H9 (cell line): ENCODE measurements around the gene MYLK3. TPM values are rescaled to one million over a fixed set of nuclear protein-coding genes. Genes with fewer than 3 reads are reported as not detected.

ENCODE experiments used
- DNase-seq: peaks from one replicate; pipeline ENCODE4 v3.0.0-alpha.2; 2017
- H2AFZ ChIP-seq: one replicate; pipeline ENCODE4 v1.6.1; 2013; ENCODE audit warnings: mild to moderate bottlenecking, low read length, control low read depth, moderate library complexity
- H2AK5ac ChIP-seq: 2 replicates; pipeline ENCODE4 v1.6.1; 2013; ENCODE audit warnings: low read length, control low read depth, mixed read lengths; ENCODE audit not compliant: insufficient read length
- H2BK120ac ChIP-seq: one replicate; pipeline ENCODE4 v1.6.1; 2013; ENCODE audit warnings: low read depth, mild to moderate bottlenecking, low read length, control low read depth, inconsistent platforms; ENCODE audit not compliant: poor library complexity, severe bottlenecking
- H2BK12ac ChIP-seq: 2 replicates; pipeline ENCODE4 v1.6.1; 2013; ENCODE audit warnings: low read length, control low read depth, mixed read lengths, low read depth; ENCODE audit not compliant: insufficient read length
- H2BK15ac ChIP-seq: 2 replicates; pipeline ENCODE4 v1.6.1; 2013; ENCODE audit warnings: low read depth, low read length, control low read depth
- H2BK20ac ChIP-seq: one replicate; pipeline ENCODE4 v1.6.1; 2013; ENCODE audit warnings: low read depth, mild to moderate bottlenecking, low read length, control low read depth, inconsistent platforms; ENCODE audit not compliant: poor library complexity, severe bottlenecking
- H2BK5ac ChIP-seq: 2 replicates; pipeline ENCODE4 v1.6.1; 2013; ENCODE audit warnings: low read length, control low read depth, mixed read lengths; ENCODE audit not compliant: insufficient read length
- H3K14ac ChIP-seq: 2 replicates; pipeline ENCODE4 v1.6.1; 2013; ENCODE audit warnings: low read length, control low read depth; ENCODE audit not compliant: insufficient read depth
- H3K18ac ChIP-seq: 2 replicates; pipeline ENCODE4 v1.6.1; 2013; ENCODE audit warnings: low read depth, mild to moderate bottlenecking, mixed read lengths, low read length, control low read depth; ENCODE audit not compliant: insufficient read length
- H3K23ac ChIP-seq: 2 replicates; pipeline ENCODE4 v1.6.1; 2013; ENCODE audit warnings: low read length, control low read depth, mixed read lengths, low read depth; ENCODE audit not compliant: insufficient read length
- H3K23me2 ChIP-seq: 2 replicates; pipeline ENCODE4 v1.6.1; 2013; ENCODE audit warnings: low read depth, mild to moderate bottlenecking, mixed read lengths, low read length, control low read depth; ENCODE audit not compliant: insufficient read length, poor library complexity, severe bottlenecking
- H3K27ac ChIP-seq: 2 replicates; pipeline ENCODE4 v1.5.1; 2013; ENCODE audit warnings: low read length, control low read depth, mixed read lengths, low read depth; ENCODE audit not compliant: insufficient read length
- H3K27me3 ChIP-seq: 2 replicates; pipeline ENCODE4 v1.6.1; 2013; ENCODE audit warnings: low read length, control low read depth, inconsistent platforms; ENCODE audit not compliant: insufficient read depth
- H3K4ac ChIP-seq: 2 replicates; pipeline ENCODE4 v1.6.1; 2013; ENCODE audit warnings: low read depth, mild to moderate bottlenecking, control low read depth, inconsistent platforms, low read length, moderate library complexity
- H3K4me1 ChIP-seq: 2 replicates; pipeline ENCODE4 v1.6.1; 2013; ENCODE audit warnings: low read length, control low read depth, inconsistent platforms; ENCODE audit not compliant: insufficient read depth
- H3K4me2 ChIP-seq: 2 replicates; pipeline ENCODE4 v1.6.1; 2013; ENCODE audit warnings: low read length, control low read depth, mixed read lengths; ENCODE audit not compliant: insufficient read length, insufficient read depth
- H3K56ac ChIP-seq: 2 replicates; pipeline ENCODE4 v1.6.1; 2013; ENCODE audit warnings: low read depth, mild to moderate bottlenecking, mixed read lengths, low read length, control low read depth; ENCODE audit not compliant: insufficient read length
- H3K79me1 ChIP-seq: 2 replicates; pipeline ENCODE4 v1.6.1; 2013; ENCODE audit warnings: low read depth, mild to moderate bottlenecking, moderate library complexity, low read length, control low read depth, inconsistent platforms; ENCODE audit not compliant: insufficient read depth, poor library complexity, severe bottlenecking
- H3K79me2 ChIP-seq: 2 replicates; pipeline ENCODE4 v1.6.1; 2013; ENCODE audit warnings: low read length, control low read depth, inconsistent platforms; ENCODE audit not compliant: insufficient read depth
- H3K9ac ChIP-seq: 2 replicates; pipeline ENCODE4 v1.6.1; 2013; ENCODE audit warnings: low read length, control low read depth, mixed read lengths; ENCODE audit not compliant: insufficient read length; ENCODE audit errors: extremely low read depth
- H3K9me3 ChIP-seq: one replicate; pipeline ENCODE4 v1.6.1; 2013; ENCODE audit warnings: low read depth, low read length, inconsistent platforms; ENCODE audit not compliant: control insufficient read depth
- H3T11ph ChIP-seq: one replicate; pipeline ENCODE4 v1.6.1; 2013; ENCODE audit warnings: mild to moderate bottlenecking, low read length, control low read depth, inconsistent platforms
- H4K20me1 ChIP-seq: one replicate; pipeline ENCODE4 v1.6.1; 2013; ENCODE audit not compliant: control insufficient read depth, insufficient read length, insufficient read depth
- H4K5ac ChIP-seq: 2 replicates; pipeline ENCODE4 v1.6.1; 2013; ENCODE audit warnings: low read depth, mild to moderate bottlenecking, mixed read lengths, low read length, control low read depth; ENCODE audit not compliant: insufficient read length
- H4K8ac ChIP-seq: replicated peaks from 2 replicates; pipeline ENCODE4 v1.6.1; 2013; ENCODE audit warnings: low read length, control low read depth, mixed read lengths, low read depth; ENCODE audit not compliant: insufficient read length
- H4K91ac ChIP-seq: 2 replicates; pipeline ENCODE4 v1.6.1; 2013; ENCODE audit warnings: low read depth, mild to moderate bottlenecking, moderate library complexity, mixed read lengths, low read length, control low read depth; ENCODE audit not compliant: insufficient read length
- H3K27ac Mint-ChIP-seq, 3 experiments: 2 replicates in 2 of 3; 3 replicates in 1 of 3; pipeline ENCODE4 v1.8.0; 2020 to 2021; ENCODE audit warnings: mixed read lengths in 3 of 3, mild to moderate bottlenecking in 1 of 3, moderate library complexity in 1 of 3
- H3K27me3 Mint-ChIP-seq: 2 replicates; pipeline ENCODE4 v1.8.0; 2021; ENCODE audit warnings: low read depth, mild to moderate bottlenecking, moderate library complexity, mixed read lengths
- H3K36me3 Mint-ChIP-seq, 3 experiments: 2 replicates in 2 of 3; 3 replicates in 1 of 3; pipeline ENCODE4 v1.8.0; 2020 to 2021; ENCODE audit warnings: low read depth in 3 of 3, mixed read lengths in 3 of 3; ENCODE audit not compliant: insufficient read depth in 1 of 3
- H3K4me1 Mint-ChIP-seq, 2 experiments: 2 replicates each; pipeline ENCODE4 v1.8.0; 2020; ENCODE audit warnings: mixed read lengths in 2 of 2
- H3K4me3 Mint-ChIP-seq, 2 experiments: 2 replicates in 1 of 2; 3 replicates in 1 of 2; pipeline ENCODE4 v1.8.0; 2020 to 2021; ENCODE audit warnings: mild to moderate bottlenecking in 2 of 2, mixed read lengths in 2 of 2, moderate library complexity in 1 of 2
- H3K9me3 Mint-ChIP-seq, 2 experiments: 2 replicates in 1 of 2; 3 replicates in 1 of 2; pipeline ENCODE4 v1.8.0; 2020; ENCODE audit warnings: mild to moderate bottlenecking in 2 of 2, mixed read lengths in 2 of 2, moderate library complexity in 1 of 2
- WGBS: extraction: QIAGEN DNeasy Blood & Tissue Kit; methylation state at CpG from one replicate; pipeline ENCODE4 v1.1.7; 2013; ENCODE audit warnings: missing lambda C conversion rate, low lambda C conversion rate, mixed read lengths; ENCODE audit not compliant: insufficient read length; ENCODE audit errors: extremely low coverage; 5-methylcytosine and 5-hydroxymethylcytosine counted together
- total RNA-seq: library from RNA; stranded (reverse); gene quantifications from 2 replicates; pipeline ENCODE4 v1.2.1, GENCODE V29; 2021
- TF ChIP-seq, protein P1 (sequence below): fragments of 200-600 bp; sonication (generic); conservative IDR thresholded peaks from 3 replicates; pipeline ENCODE4 v1.8.0; 2021; ENCODE audit warnings: antibody characterized with exemption, mild to moderate bottlenecking

The MYLK3 gene
- total RNA-seq, 1 experiment from 2014 or later = 0.90 TPM

GRCh38 chr16:46693598-46693997 lies 54.5 kb downstream of the MYLK3 start:
- Mint-ChIP-seq H3K4me3 (no peak overlapping the region), H3K27ac (no peak overlapping the region), H3K9me3 (no peaks in the 10 kb centered on the region), H3K27me3 (no peaks in the 10 kb centered on the region), H3K36me3 (peaks cover 51 to 73% (median 55%) of the 10 kb centered on the region in 3 experiments), H3K4me1 (peaks cover 0 to 13% of the 10 kb centered on the region in 2 experiments; a peak in 3 of 4 replicates)
- Histone ChIP-seq H3K4me2 (no peak overlapping the region), H3K4ac (no peak overlapping the region), H3K4me1 (no peaks in the 10 kb centered on the region), H3K79me1 (no peaks in the 10 kb centered on the region), H4K91ac (no peak overlapping the region), H2BK12ac (no peak overlapping the region), H2BK15ac (no peak overlapping the region), H2AFZ (no peak overlapping the region), H3K9ac (no peak overlapping the region), H2BK20ac (no peak overlapping the region), H2BK5ac (no peak overlapping the region), H3K18ac (no peak overlapping the region), H2BK120ac (no peak overlapping the region), H3T11ph (no peak overlapping the region), H3K9me3 (no peaks in the 10 kb centered on the region), H4K8ac (no peak overlapping the region), H4K5ac (no peak overlapping the region), H3K27me3 (no peaks in the 10 kb centered on the region), H3K79me2 (peaks cover 14% of the 10 kb centered on the region; the same call in 1 of the 2 replicates), H3K14ac (no peak overlapping the region), H3K27ac (no peak overlapping the region), H4K20me1 (no peaks in the 10 kb centered on the region), H3K23ac (no peak overlapping the region), H3K56ac (no peak overlapping the region), H3K23me2 (no peaks in the 10 kb centered on the region), H2AK5ac (no peak overlapping the region)
- DNase-seq = no peak
- TF ChIP-seq, protein P1, sequence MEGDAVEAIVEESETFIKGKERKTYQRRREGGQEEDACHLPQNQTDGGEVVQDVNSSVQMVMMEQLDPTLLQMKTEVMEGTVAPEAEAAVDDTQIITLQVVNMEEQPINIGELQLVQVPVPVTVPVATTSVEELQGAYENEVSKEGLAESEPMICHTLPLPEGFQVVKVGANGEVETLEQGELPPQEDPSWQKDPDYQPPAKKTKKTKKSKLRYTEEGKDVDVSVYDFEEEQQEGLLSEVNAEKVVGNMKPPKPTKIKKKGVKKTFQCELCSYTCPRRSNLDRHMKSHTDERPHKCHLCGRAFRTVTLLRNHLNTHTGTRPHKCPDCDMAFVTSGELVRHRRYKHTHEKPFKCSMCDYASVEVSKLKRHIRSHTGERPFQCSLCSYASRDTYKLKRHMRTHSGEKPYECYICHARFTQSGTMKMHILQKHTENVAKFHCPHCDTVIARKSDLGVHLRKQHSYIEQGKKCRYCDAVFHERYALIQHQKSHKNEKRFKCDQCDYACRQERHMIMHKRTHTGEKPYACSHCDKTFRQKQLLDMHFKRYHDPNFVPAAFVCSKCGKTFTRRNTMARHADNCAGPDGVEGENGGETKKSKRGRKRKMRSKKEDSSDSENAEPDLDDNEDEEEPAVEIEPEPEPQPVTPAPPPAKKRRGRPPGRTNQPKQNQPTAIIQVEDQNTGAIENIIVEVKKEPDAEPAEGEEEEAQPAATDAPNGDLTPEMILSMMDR = no peak
- no CpG with 5 or more reads among the region's 2 CpGs for WGBS
